Measurements from ENCODE around the gene TBL1XR1. TPM values are rescaled to one million over a fixed set of nuclear protein-coding genes. Genes with fewer than 3 reads are reported as not detected.

The TBL1XR1 gene
- total RNA-seq, 1 donor from 2014 or later: 155 TPM

- DNase-seq (ENCODE audit: extremely low spot score, unreplicated experiment): no peak
- Mint-ChIP-seq H3K4me3 (no peak overlapping the region), H3K27ac (no peak overlapping the region), H3K9me3 (no peaks in the 10 kb centered on the region), H3K4me1 (ENCODE audit: unreplicated experiment) (peaks cover 15% of the 10 kb centered on the region), H3K27me3 (no peaks in the 10 kb centered on the region), H3K36me3 (no peaks in the 10 kb centered on the region)
- TF ChIP-seq, protein P1, sequence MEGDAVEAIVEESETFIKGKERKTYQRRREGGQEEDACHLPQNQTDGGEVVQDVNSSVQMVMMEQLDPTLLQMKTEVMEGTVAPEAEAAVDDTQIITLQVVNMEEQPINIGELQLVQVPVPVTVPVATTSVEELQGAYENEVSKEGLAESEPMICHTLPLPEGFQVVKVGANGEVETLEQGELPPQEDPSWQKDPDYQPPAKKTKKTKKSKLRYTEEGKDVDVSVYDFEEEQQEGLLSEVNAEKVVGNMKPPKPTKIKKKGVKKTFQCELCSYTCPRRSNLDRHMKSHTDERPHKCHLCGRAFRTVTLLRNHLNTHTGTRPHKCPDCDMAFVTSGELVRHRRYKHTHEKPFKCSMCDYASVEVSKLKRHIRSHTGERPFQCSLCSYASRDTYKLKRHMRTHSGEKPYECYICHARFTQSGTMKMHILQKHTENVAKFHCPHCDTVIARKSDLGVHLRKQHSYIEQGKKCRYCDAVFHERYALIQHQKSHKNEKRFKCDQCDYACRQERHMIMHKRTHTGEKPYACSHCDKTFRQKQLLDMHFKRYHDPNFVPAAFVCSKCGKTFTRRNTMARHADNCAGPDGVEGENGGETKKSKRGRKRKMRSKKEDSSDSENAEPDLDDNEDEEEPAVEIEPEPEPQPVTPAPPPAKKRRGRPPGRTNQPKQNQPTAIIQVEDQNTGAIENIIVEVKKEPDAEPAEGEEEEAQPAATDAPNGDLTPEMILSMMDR (conservative IDR thresholded peaks at IDR 0.05): no peak
These were observed 15.0 kb upstream of the TBL1XR1 start for GRCh38 chr3:177212278-177212610.

DNA sequence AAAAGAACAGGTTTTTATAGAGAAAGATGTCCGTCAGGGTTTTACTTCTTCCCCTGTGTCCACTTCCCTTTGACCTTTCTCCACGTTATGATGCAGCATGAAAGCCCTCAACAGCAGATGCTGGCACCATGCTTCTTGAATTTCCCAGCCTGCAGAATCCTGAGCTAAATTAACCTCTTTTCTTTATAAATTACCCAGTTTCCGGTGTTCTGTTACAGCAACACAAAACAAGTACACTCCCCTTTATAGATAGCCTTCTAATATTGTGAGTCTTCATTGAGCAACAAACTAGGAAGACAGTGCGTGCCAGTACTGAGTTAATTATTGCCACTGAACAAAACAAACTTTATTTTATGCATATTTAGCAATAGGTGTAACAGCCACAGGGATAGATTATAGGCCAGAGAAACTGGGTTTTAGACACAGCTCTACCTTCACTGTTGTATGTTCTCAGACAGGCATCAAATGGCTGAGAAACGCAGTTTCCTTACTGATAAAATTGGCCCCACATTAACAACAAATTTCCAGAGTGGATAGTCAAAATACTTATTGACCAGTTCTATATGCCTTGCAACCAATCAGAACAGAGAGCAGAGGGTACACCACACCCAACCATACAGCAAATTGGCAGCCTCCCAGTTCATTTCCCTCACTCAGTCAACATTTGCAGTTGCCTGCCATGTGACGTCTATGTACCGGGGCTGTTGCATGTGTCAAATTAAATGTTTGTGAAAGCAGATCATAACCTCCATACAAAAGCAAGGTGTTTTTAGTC, 14.4 kb upstream of the TBL1XR1 start:
- DNase-seq (ENCODE audit: extremely low spot score, unreplicated experiment): no peak
- H3K27ac Mint-ChIP-seq: no peak overlapping the region
- peaks cover 15% of the 10 kb centered on the region for H3K4me1 Mint-ChIP-seq (ENCODE audit: unreplicated experiment)
- H3K36me3 Mint-ChIP-seq: no peaks in the 10 kb centered on the region
- TF ChIP-seq, protein P1 (conservative IDR thresholded peaks at IDR 0.05): no peak
- H3K27me3 Mint-ChIP-seq: no peaks in the 10 kb centered on the region
- no peaks in the 10 kb centered on the region for H3K9me3 Mint-ChIP-seq
- no peak overlapping the region for H3K4me3 Mint-ChIP-seq

DNA sequence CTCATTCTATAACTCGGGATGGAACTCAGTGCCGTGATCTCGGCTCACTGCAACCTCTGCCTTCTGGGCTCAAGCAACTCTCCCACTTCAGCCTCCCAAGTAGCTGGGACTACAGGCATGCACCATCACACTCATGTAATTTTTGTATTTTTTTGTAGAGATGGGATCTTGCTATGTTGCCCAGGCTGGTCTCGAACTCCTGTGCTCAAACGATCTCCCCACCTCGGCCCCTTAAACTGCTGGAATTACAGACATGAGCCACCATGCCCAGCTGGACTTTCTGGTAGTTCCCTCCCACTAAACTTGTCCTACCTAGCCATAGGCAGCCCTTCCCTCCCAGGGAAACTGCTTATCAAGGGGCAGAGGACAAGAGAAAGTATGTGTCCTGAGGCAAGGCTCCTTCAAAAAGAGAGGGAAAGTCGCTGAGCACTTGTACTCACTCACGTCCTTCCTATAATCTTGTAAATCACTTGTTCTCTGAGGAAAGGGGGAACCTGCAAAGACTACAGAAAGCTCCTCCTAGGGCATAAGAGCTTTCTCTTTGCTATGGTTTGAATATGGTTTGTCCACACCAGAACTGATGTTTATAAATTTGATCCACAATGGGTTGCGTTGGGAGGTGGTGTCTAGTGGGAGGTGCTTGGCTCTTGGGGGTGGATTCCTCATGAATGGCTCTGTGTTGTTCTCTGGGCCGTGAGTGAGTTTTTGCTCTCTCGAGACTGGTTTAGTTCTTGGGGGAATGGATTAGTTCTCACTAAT, 13.6 kb upstream of the TBL1XR1 start:
- Mint-ChIP-seq H3K4me1 (ENCODE audit: unreplicated experiment) (peaks cover 15% of the 10 kb centered on the region), H3K4me3 (no peak overlapping the region), H3K9me3 (no peaks in the 10 kb centered on the region), H3K27me3 (no peaks in the 10 kb centered on the region), H3K36me3 (no peaks in the 10 kb centered on the region), H3K27ac (no peak overlapping the region)
- TF ChIP-seq, protein P1 (conservative IDR thresholded peaks at IDR 0.05): no peak
- no peak for DNase-seq (ENCODE audit: extremely low spot score, unreplicated experiment)

- Mint-ChIP-seq H3K4me1 (ENCODE audit: unreplicated experiment) (peaks cover 15% of the 10 kb centered on the region), H3K36me3 (no peaks in the 10 kb centered on the region), H3K4me3 (no peak overlapping the region), H3K27me3 (no peaks in the 10 kb centered on the region), H3K27ac (no peak overlapping the region), H3K9me3 (no peaks in the 10 kb centered on the region)
- TF ChIP-seq, protein P1 (conservative IDR thresholded peaks at IDR 0.05): no peak
- no peak for DNase-seq (ENCODE audit: extremely low spot score, unreplicated experiment)
These were observed 12.2 kb upstream of the TBL1XR1 start for GRCh38 chr3:177209509-177209908.

DNA sequence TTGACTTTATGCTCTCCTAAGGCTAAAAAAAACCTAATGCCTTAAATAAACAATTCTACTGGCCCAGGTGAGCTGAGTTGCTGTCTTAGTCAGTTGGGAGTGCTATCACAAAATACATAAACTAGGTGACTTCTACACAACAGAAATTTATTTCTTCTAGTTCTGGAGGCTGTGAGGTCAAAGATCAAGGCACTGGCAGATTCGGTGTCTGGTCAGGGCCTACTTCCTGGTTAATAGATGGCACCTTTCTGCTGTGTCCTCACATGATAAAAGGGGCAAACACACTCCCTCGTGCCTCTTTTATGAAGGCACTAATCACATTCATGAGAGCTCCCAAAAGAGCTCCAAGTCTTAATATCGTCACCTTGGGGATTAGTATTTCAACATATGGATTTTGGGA, 11.5 kb upstream of the TBL1XR1 start:
- Mint-ChIP-seq H3K36me3 (no peaks in the 10 kb centered on the region), H3K4me3 (no peak overlapping the region), H3K9me3 (no peaks in the 10 kb centered on the region), H3K4me1 (ENCODE audit: unreplicated experiment) (peaks cover 15% of the 10 kb centered on the region), H3K27ac (no peak overlapping the region), H3K27me3 (no peaks in the 10 kb centered on the region)
- no peak for DNase-seq (ENCODE audit: extremely low spot score, unreplicated experiment)
- TF ChIP-seq, protein P1 (conservative IDR thresholded peaks at IDR 0.05): no peak

Data from type B pancreatic cell (in vitro differentiated cells).